K562 (cell line): Measurements from ENCODE around the gene LRRC7. TPM values are rescaled to one million over a fixed set of nuclear protein-coding genes. Genes with fewer than 3 reads are reported as not detected.

Experiments used
- ATAC-seq: fragments of 200-7000 bp; cut with Tn5 transposase; 3 replicates; pipeline ENCODE4 v1.9.1; 2020; ENCODE audit warnings: moderate library complexity
- BruUV-seq: library from RNA; stranded (reverse); fragments of 400-500 nt; replicated peaks from 2 replicates; lab custom pipeline; 2021; lab: Mats Ljungman, UMichigan
- CTCF ChIA-PET: fragments of 300-600 bp; formaldehyde crosslinking; extraction: SDS; loops from one replicate; lab custom pipeline; 2021; ENCODE audit warnings: low intra/inter-chr PET ratio; lab: Yijun Ruan, JAX
- POLR2A ChIA-PET: fragments of 300-600, 350-650 bp; sonication (Branson Sonifier 250); formaldehyde crosslinking; extraction: SDS; loops from one replicate; lab custom pipeline; 2021; ENCODE audit warnings: antibody characterized with exemption, inconsistent platforms; lab: Yijun Ruan, JAX
- DNase-seq, 4 experiments: peaks; one replicate each; pipeline versions ENCODE4 v3.0.0 to v3.0.0-alpha.2; 2011 to 2018; ENCODE audit warnings: low spot score in 3 of 4, mixed read lengths in 3 of 4; ENCODE audit errors: extremely low read depth in 1 of 4
- FAIRE-seq: peaks from 2 replicates; lab custom pipeline; 2011; peaks lifted over from hg19 to GRCh38; lab: Jason Lieb, UNC
- H2AFZ ChIP-seq: 2 replicates; pipeline ENCODE4 v1.6.0; 2011; ENCODE audit warnings: low read depth, low read length, control low read depth, inconsistent platforms
- H3K27ac ChIP-seq: fragments of 200-600 bp; 3 replicates; pipeline ENCODE4 v1.8.0; 2011; ENCODE audit warnings: low read depth, mild to moderate bottlenecking, control low read depth, inconsistent platforms, low read length, moderate library complexity, mixed read lengths; ENCODE audit errors: extremely low read depth
- H3K27me3 ChIP-seq, 2 experiments: fragments of 300-600 bp in 1 of 2; 2 replicates in 1 of 2; 3 replicates in 1 of 2; pipeline versions ENCODE4 v1.6.0 to v1.8.0; 2011; ENCODE audit warnings: inconsistent platforms in 2 of 2, low read length in 2 of 2, mild to moderate bottlenecking in 1 of 2, mixed read lengths in 1 of 2, moderate library complexity in 1 of 2; ENCODE audit not compliant: control insufficient read depth in 2 of 2, insufficient read depth in 2 of 2
- H3K36me3 ChIP-seq: fragments of 300-600 bp; 3 replicates; pipeline ENCODE4 v1.8.0; 2011; ENCODE audit warnings: mild to moderate bottlenecking, low read length, inconsistent platforms; ENCODE audit not compliant: control insufficient read depth, insufficient read depth
- H3K4me1 ChIP-seq, 2 experiments: fragments of 200-600 bp in 1 of 2; replicated peaks in 1 of 2; 2 replicates in 1 of 2; 3 replicates in 1 of 2; pipeline versions ENCODE4 v1.5.1 to v1.8.0; 2011; ENCODE audit warnings: inconsistent platforms in 2 of 2, low read length in 2 of 2, mild to moderate bottlenecking in 1 of 2, mixed read lengths in 1 of 2, moderate library complexity in 1 of 2; ENCODE audit not compliant: control insufficient read depth in 2 of 2, insufficient read depth in 2 of 2
- H3K4me2 ChIP-seq: 2 replicates; pipeline ENCODE4 v1.6.1; 2011; ENCODE audit warnings: low read length, control low read depth, inconsistent platforms, mixed read lengths; ENCODE audit not compliant: insufficient read depth
- H3K4me3 ChIP-seq: fragments of 200-600 bp; sonication (generic), shearing (Covaris generic); 2 replicates; pipeline ENCODE4 v1.5.1; 2016; ENCODE audit warnings: control low read depth, inconsistent platforms
- H3K79me2 ChIP-seq: fragments of 200-600 bp; 3 replicates; pipeline ENCODE4 v1.8.0; 2011; ENCODE audit warnings: low read length, inconsistent platforms; ENCODE audit not compliant: control insufficient read depth, insufficient read depth
- H3K9ac ChIP-seq, 2 experiments: 2 replicates each; pipeline versions ENCODE4 v1.6.0 to v1.6.1; 2011; ENCODE audit warnings: low read depth in 2 of 2, low read length in 2 of 2, control low read depth in 1 of 2, inconsistent platforms in 1 of 2, mild to moderate bottlenecking in 1 of 2, mixed read lengths in 1 of 2; ENCODE audit not compliant: insufficient read depth in 1 of 2
- H3K9me1 ChIP-seq: one replicate; pipeline ENCODE4 v1.6.0; 2011; ENCODE audit warnings: inconsistent platforms, mild to moderate bottlenecking, low read length, moderate library complexity; ENCODE audit not compliant: control insufficient read depth, insufficient read depth
- H3K9me3 ChIP-seq: replicated peaks from 2 replicates; pipeline ENCODE4 v1.5.1; 2011; ENCODE audit warnings: low read depth, low read length, inconsistent platforms; ENCODE audit not compliant: control insufficient read depth, insufficient read depth
- H4K20me1 ChIP-seq: replicated peaks from 2 replicates; pipeline ENCODE4 v1.6.1; 2011; ENCODE audit warnings: low read length, inconsistent platforms, mixed read lengths; ENCODE audit not compliant: control insufficient read depth, insufficient read depth
- CCAR2 ChIP-seq: fragments of 200-400 bp; formaldehyde crosslinking; IDR thresholded peaks from 2 replicates; pipeline ENCODE4 v1.6.1; 2017; ENCODE audit warnings: mild to moderate bottlenecking, low read depth, low read length
- EHMT2 ChIP-seq: fragments of 450-650 bp; IDR thresholded peaks from 2 replicates; pipeline ENCODE4 v1.6.1; 2018; ENCODE audit warnings: antibody characterized with exemption
- ELK3 ChIP-seq: fragments of 450-650 bp; formaldehyde crosslinking; IDR thresholded peaks from 2 replicates; pipeline ENCODE4 v1.4.0; 2020; ENCODE audit warnings: mild to moderate bottlenecking
- FOXK1 ChIP-seq: sonication (generic); formaldehyde crosslinking; IDR thresholded peaks from 2 replicates; pipeline ENCODE4 v1.8.0; 2022; ENCODE audit warnings: missing genetic modification reagents, mild to moderate bottlenecking, borderline replicate concordance
- TCFL5 ChIP-seq: fragments of 250-450 bp; sonication (Bioruptor Pico); conservative IDR thresholded peaks from 2 replicates; pipeline ENCODE4 v1.6.1; 2021; ENCODE audit warnings: mild to moderate bottlenecking, moderate library complexity, matching md5 sums
- in situ Hi-C: fragments of 300-500 bp; cut with MboI; formaldehyde crosslinking; loops from 4 replicates; pipeline ENCODE4 v1.15.0; 2018; ENCODE audit warnings: inconsistent platforms, mixed read lengths
- intact Hi-C: fragments of 100-400 bp; cut with micrococcal nuclease; formaldehyde crosslinking; loops from 2 replicates; pipeline ENCODE4 v1.14.2; 2022
- polyA plus RNA-seq, 8 experiments: library from polyadenylated mRNA; depleted of rRNA in 4 of 8; stranded (reverse) in 5 of 8; unstranded in 3 of 8; fragments of >200 nt; fragmentation: Nextera tagmentation in 2 of 8; fragmentation: Illumina TruSeq in 1 of 8; extraction: Ambion mirVana in 2 of 8; extraction: Trizol in 1 of 8; gene quantifications; 2 replicates each; pipeline versions ENCODE4 v1.2.1 to v1.2.3, GENCODE V29; 2011 to 2014; ENCODE audit warnings: inconsistent platforms in 1 of 8, missing spikeins in 1 of 8
- total RNA-seq, 7 experiments: library from RNA; depleted of rRNA in 6 of 7; stranded (reverse); fragments of >200 nt in 6 of 7; fragmentation: Illumina TruSeq in 2 of 7; extraction: Trizol in 2 of 7; gene quantifications; 2 replicates each; pipeline versions ENCODE4 v1.2.1 to v1.2.3, GENCODE V29; 2011 to 2021; ENCODE audit warnings: low replicate concordance in 1 of 7

Gene LRRC7
- total and polyA plus RNA-seq, 9 of the 15 experiments (the other 6 are each of a cell fraction or from before 2014, with no cell fraction given), result 0.09 to 0.94 (median 0.49) TPM

- BruUV-seq, result no TSS peak
- POLR2A ChIA-PET, result no interaction called here
- no peak for FAIRE-seq
- no peak for DNase-seq
- ATAC-seq, result no peak
- Histone ChIP-seq H4K20me1 (no peaks in the 10 kb centered on the region), H3K4me2 (no peak overlapping the region), H3K9me1 (no peaks in the 10 kb centered on the region), H3K9me3 (no peaks in the 10 kb centered on the region; the same call in 1 of the 2 replicates), H3K27me3 (no peaks in the 10 kb centered on the region), H2AFZ (no peak overlapping the region), H3K27ac (no peak overlapping the region), H3K4me3 (no peak overlapping the region), H3K36me3 (no peaks in the 10 kb centered on the region), H3K79me2 (no peaks in the 10 kb centered on the region), H3K4me1 (no peaks in the 10 kb centered on the region), H3K9ac (no peak overlapping the region)
- intact Hi-C loops, result no loop called here
- CTCF ChIA-PET, result no interaction called here
- in situ Hi-C loops, result no loop called here
- no peak for TF ChIP-seq TCFL5 (CRISPR knock-in tag)
- TF ChIP-seq CCAR2, result no peak
- TF ChIP-seq EHMT2, result no peak
- no peak for TF ChIP-seq FOXK1 (CRISPR knock-in tag)
- no peak for TF ChIP-seq ELK3 (CRISPR knock-in tag)
Measured at GRCh38 chr1:69693921-69694675, 126.4 kb downstream of the LRRC7 start.
